Measurements from ENCODE around the gene GLIS1.

The GLIS1 gene

GRCh38 chr1:53580739-53581475 lies 158.1 kb downstream of the GLIS1 start:
- DNase-seq (ENCODE audit: low spot score) = no peak

- no peak for DNase-seq (ENCODE audit: low spot score)
These were observed 159.0 kb downstream of the GLIS1 start for GRCh38 chr1:53580009-53580400.

GRCh38 chr1:53579221-53580008 lies 159.5 kb downstream of the GLIS1 start:
- no peak for DNase-seq (ENCODE audit: low spot score)

GRCh38 chr1:53578358-53578757 lies 160.6 kb downstream of the GLIS1 start:
- DNase-seq (ENCODE audit: low spot score) = no peak

GRCh38 chr1:53577761-53578100 lies 161.2 kb downstream of the GLIS1 start:
- DNase-seq (ENCODE audit: low spot score) = no peak

GRCh38 chr1:53576866-53577760 lies 161.9 kb downstream of the GLIS1 start:
- no peak for DNase-seq (ENCODE audit: low spot score)

- no peak for DNase-seq (ENCODE audit: low spot score)
These were observed 162.6 kb downstream of the GLIS1 start for GRCh38 chr1:53576381-53576801.

- no peak for DNase-seq (ENCODE audit: low spot score)
These were observed 163.0 kb downstream of the GLIS1 start for GRCh38 chr1:53575955-53576320.

GRCh38 chr1:53575141-53575954 lies 163.6 kb downstream of the GLIS1 start:
- no peak for DNase-seq (ENCODE audit: low spot score)

GRCh38 chr1:53574621-53575020 lies 164.3 kb downstream of the GLIS1 start:
- no peak for DNase-seq (ENCODE audit: low spot score)

GRCh38 chr1:53573931-53574330 lies 165.0 kb downstream of the GLIS1 start:
- DNase-seq (ENCODE audit: low spot score) = no peak

GRCh38 chr1:53573522-53573921 lies 165.4 kb downstream of the GLIS1 start:
- no peak for DNase-seq (ENCODE audit: low spot score)

- DNase-seq (ENCODE audit: low spot score) = no peak
These were observed 166.2 kb downstream of the GLIS1 start for GRCh38 chr1:53572815-53573173.

GRCh38 chr1:53572065-53572814 lies 166.7 kb downstream of the GLIS1 start:
- DNase-seq (ENCODE audit: low spot score) = peak; percentile 22

- no peak for DNase-seq (ENCODE audit: low spot score)
These were observed 170.4 kb downstream of the GLIS1 start for GRCh38 chr1:53568540-53568939.

GRCh38 chr1:53567851-53568250 lies 171.1 kb downstream of the GLIS1 start:
- no peak for DNase-seq (ENCODE audit: low spot score)

- DNase-seq (ENCODE audit: low spot score) = no peak
These were observed 171.5 kb downstream of the GLIS1 start for GRCh38 chr1:53567450-53567849.

GRCh38 chr1:53563611-53564010 lies 175.4 kb downstream of the GLIS1 start:
- DNase-seq (ENCODE audit: low spot score) = no peak

GRCh38 chr1:53562981-53563379 lies 176.0 kb downstream of the GLIS1 start:
- no peak for DNase-seq (ENCODE audit: low spot score)

GRCh38 chr1:53562291-53562980 lies 176.5 kb downstream of the GLIS1 start:
- DNase-seq (ENCODE audit: low spot score) = no peak
